HG02642 (cell line): Measurements from ENCODE around the gene NOX3.
"Not testable (repeated sequence)": the region's sequence is repeated elsewhere in the genome, so short reads cannot be mapped to it uniquely, and the experiment has no call there.

Source experiments
- ATAC-seq: cut with Tn5 transposase; IDR thresholded peaks from one replicate; pipeline ENCODE4 v1.9.1; 2021; ENCODE audit warnings: mild to moderate bottlenecking; ENCODE audit not compliant: unreplicated experiment, poor library complexity

NOX3 gene

GRCh38 chr6:155377061-155377460, 78.6 kb downstream of the NOX3 start:
- no peak for ATAC-seq

- no peak for ATAC-seq
These were observed 79.8 kb downstream of the NOX3 start for GRCh38 chr6:155375801-155376200.

GRCh38 chr6:155374681-155375080, 81.0 kb downstream of the NOX3 start:
- no peak for ATAC-seq

GRCh38 chr6:155373276-155373675, 82.4 kb downstream of the NOX3 start:
- no peak for ATAC-seq

- ATAC-seq: no peak
These were observed 83.4 kb downstream of the NOX3 start for GRCh38 chr6:155372256-155372655.

- no peak for ATAC-seq
These were observed 84.4 kb downstream of the NOX3 start for GRCh38 chr6:155371230-155371629.

GRCh38 chr6:155366325-155366724, 89.3 kb downstream of the NOX3 start:
- no peak for ATAC-seq

GRCh38 chr6:155364844-155365437, 90.7 kb downstream of the NOX3 start:
- ATAC-seq: no peak

GRCh38 chr6:155364021-155364420, 91.6 kb downstream of the NOX3 start:
- ATAC-seq: not testable (repeated sequence)

- not testable (repeated sequence) for ATAC-seq
These were observed 92.5 kb downstream of the NOX3 start for GRCh38 chr6:155362968-155363632.

- ATAC-seq: no peak
These were observed 101.5 kb downstream of the NOX3 start for GRCh38 chr6:155354167-155354566.

- no peak for ATAC-seq
These were observed 102.8 kb downstream of the NOX3 start for GRCh38 chr6:155352811-155353210.

- peak; percentile 1 for ATAC-seq
These were observed 103.6 kb downstream of the NOX3 start for GRCh38 chr6:155352130-155352420.

- ATAC-seq: peak; percentile 90
These were observed 104.1 kb downstream of the NOX3 start for GRCh38 chr6:155351273-155352129.

- ATAC-seq: no peak
These were observed 105.7 kb downstream of the NOX3 start for GRCh38 chr6:155349956-155350355.

GRCh38 chr6:155349129-155349528, 106.5 kb downstream of the NOX3 start:
- ATAC-seq: no peak

GRCh38 chr6:155347800-155348199, 107.8 kb downstream of the NOX3 start:
- no peak for ATAC-seq

- no peak for ATAC-seq
These were observed 108.7 kb downstream of the NOX3 start for GRCh38 chr6:155346957-155347356.
